NCI-H1048 (cell line): ENCODE data around the gene APCDD1L.
"Not testable (repeated sequence)": the region's sequence is repeated elsewhere in the genome, so short reads cannot be mapped to it uniquely, and the experiment has no call there.

Experiments
- DNase-seq: peaks from one replicate; lab custom pipeline; 2025; lab: John Stamatoyannopoulos, UW

Gene APCDD1L

DNA sequence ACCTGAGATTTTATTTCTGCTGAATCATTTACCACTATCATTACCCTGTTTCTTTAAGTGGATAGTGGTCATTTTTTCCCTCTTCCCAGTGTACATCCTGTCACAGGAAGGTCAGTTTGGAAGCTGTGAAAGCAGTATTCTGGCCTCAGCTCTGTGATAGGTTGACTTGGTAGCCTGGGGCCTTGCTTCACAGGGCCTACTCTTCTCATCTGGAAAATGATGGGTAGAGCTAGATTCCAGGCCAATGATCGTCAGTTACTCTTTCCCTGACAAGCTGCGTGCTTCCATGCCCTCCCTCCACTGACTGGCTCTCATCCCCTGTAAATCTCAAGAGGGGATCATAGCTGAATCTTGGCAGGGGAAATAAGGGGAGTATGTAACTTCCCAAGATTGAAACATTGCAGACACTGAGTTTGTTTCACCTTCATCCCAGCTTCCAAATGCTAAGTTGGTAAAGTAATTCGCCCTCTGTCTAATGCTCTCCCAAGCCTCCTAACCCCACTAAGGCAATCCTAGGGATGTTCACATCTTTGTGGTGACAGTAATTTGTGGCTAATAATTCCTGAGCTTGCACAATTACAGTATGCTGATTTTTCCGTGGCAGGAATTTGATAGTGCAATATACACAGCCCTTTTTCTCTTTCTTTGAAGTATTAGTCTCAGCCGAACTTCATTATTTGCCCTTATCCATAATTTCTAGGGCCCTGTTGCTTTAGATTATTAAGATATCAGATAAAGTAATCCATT, 75.0 kb downstream of the APCDD1L start:
- DNase-seq = no peak

DNA sequence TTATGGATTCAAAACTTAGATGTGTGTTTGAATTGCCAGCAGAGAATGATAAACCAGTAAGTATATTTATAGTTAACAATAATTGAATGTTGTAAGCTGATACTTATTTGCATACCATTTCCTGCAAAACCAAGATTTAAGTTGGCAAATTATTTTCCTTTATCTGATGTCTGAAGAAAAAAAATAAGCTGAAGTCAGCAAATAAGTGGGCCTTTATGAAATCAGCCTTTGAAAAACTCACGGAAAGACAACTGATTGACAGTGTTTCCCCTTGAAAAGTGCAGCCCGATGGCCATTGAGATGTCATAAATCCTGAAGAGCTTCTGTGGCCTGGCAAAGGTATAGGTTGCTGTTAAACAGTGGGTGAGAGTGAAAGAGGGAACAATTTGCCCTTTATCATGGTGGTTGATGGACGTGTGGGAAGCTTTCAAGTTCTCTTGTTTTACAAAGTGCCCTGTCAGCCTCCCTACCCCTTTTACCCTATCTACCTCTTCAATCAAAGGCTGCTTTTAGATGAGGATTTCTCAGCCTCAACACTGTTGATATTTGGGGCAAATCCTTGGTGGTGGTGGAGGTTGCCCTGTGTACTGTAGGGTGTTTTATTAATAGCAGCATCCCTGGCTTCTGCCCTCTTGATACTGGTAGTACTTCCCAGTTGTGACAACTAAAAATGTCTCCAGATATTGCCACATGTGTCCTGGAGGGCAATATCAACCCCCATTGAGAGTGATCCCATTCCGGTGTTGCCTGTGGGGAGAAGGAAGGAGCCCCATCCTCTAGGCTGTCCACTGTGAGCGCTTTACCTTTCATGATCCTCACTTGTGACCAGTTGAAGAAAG, 76.0 kb downstream of the APCDD1L start:
- no peak for DNase-seq

DNA sequence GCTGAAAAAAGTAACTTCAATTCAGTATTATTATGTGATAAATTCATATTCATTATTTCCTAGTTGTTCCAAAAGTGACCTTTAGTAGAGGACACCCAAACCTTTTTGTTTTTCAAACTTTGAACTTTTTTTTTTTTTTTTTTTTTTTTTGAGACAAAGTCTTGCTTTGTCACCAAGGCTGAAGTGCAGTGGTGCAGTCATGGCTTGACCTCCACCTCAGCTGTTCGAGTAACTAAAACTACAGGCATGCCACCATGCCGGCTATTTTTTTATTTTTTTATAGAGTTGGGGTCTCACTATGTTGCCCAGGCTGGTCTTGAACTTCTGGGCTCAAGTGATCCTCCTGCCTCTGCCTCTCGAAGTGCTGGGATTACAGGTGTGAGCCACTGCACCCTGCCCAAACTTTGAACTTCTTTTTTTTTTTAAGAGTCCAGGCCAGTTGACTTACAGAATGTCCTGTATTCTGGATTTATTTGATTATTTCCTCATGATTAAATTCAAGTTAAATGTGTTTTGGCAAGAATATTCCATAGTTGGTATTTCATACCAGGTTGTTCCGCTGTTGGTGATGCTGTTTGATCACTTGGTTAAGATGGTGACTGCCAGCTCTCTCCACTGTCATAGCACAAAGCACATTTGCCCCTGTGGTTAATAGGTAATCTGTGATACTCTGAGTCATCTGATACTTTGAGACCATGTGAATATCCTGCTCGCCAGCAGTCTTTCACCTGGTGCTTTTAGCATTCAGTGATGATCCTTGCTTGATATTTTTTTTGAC, 78.1 kb downstream of the APCDD1L start:
- no peak for DNase-seq

DNA sequence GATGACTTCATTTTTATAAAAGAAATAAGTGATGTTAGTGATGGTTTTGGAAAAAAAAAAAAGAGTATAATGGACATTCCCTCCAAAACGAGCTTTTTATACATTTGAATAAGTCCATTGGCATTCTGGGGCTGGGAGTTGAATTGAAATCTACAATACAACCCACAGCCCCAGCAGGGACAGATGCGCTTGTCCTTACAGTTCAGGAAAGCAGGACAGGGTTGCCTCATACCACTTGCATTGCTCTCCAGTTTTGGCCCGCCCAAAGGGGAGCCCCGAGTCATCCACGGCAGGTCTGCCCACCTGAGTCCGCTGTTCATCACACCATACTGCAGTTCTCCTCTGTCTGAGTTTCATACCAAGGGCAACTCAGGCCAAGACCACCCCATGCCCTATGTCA, 80.0 kb downstream of the APCDD1L start:
- no peak for DNase-seq

DNA sequence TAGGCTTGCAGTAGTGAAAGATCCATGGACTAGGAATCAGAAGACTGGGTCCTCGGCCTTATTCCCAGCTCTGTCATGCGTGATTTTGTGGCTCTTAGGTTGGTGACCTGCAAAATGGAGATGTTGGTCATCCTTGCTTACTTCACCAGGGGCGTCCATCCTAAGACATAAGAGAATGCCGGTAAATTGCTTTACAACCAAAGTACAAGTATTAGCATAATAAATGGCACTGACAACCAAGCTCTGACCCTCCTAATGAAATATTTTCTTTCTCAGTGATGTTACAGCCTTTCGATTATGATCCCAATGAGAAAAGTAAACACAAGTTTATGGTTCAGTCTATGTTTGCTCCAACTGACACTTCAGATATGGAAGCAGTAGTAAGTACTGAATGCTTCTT, 80.9 kb downstream of the APCDD1L start:
- no peak for DNase-seq

DNA sequence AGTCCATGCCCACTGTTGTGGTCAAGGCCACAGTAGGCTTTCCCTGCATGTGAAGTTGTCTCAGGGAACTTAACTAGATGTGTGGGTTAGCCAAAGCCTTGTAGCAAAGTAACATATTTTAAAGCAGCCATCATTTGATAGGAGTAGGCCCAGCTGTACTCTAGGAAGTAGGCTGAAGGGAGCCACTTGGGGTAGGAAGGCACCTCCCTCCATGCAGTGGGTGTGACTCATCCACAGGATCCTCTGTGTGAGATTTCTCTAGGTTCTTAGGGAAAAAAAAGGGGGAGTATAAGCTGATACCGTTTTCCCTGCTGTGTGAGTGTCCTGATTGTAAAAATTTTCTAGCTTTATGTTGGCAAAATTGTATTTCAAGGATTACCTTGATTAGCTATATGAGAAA, 81.4 kb downstream of the APCDD1L start:
- no peak for DNase-seq

DNA sequence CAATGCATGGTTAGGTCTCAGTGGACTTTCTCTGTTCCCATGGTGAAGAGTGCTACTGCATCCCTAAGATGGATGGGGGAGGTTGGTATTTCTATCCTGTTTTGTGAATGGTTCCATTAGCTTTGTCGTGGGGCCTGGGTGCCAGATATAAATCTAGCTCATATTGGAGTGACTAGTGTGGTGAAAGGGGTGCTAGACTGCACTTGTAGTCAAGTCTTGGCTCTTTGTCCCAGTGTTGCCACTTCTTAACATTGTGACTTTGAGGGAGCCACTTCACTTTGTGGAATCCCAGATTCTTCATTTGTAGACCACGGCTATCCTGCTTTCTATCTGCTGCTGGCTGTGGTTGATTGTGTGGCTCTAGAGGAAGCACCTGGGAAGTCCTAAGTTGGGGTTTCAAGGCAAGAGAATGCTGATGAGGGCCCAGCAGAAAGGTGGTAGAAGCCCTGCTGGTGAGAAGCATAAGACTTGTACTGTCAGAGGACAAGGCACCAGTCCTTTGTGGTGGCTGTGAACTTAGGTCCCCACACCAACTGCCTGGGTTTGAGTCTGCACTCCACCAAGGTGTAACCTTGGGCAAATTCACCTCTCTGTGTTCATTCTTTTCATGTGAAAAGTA, 82.1 kb downstream of the APCDD1L start:
- DNase-seq = no peak

DNA sequence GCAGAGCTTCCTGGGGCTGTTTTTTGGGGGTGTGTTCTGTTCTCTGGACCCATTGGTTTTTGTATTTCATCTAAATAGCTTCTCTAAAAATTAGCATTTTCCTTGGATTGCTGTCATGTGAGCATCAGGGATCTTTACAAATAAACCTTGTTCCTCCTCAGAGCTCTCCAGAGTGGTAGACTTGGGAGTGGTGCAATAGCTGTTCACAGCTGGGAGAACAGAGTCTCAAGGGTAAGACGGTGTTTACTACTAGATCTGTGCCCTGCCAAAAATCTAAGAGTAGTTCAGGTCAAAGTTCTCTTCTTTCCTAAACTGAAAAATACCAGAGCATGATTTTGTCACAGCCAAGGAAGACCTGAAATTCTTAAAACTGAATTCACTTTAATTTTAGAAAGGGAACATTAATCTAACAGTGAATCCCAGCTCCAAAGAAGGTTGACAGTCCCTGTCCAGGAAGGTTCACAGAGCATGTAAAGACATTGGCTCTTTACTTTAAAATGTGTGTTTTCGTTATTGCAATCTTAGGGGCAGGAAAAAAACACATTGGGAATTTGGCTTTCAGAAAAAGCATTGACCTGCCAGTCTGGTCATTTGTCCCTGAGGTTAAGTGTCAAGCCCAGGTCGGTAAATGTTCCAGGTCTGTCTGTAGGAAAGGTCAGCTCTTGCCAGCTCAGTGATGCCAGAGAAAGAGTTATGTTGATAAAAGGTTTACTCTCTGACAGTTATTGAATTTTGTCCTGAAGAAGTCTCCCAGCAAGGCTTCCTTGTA, 82.8 kb downstream of the APCDD1L start:
- DNase-seq = no peak

DNA sequence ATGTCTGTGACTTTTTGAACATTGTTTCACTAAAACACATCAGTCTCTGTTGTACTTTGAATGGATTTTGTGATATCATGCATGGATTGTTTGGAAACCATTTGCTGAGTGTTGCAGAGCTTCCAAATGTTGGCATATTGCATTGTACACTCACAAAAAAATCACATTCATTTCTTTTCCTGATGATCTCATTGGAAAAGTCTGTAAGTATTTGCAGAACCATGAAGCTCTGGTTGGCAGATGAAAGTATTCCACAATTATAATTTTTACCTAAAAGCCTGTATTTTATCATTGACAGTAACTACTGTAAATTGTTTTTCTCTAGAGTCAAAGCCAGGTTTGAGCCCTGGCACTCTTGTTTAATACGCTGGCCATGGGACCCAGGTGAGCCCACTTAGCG, 84.1 kb downstream of the APCDD1L start:
- DNase-seq = no peak

DNA sequence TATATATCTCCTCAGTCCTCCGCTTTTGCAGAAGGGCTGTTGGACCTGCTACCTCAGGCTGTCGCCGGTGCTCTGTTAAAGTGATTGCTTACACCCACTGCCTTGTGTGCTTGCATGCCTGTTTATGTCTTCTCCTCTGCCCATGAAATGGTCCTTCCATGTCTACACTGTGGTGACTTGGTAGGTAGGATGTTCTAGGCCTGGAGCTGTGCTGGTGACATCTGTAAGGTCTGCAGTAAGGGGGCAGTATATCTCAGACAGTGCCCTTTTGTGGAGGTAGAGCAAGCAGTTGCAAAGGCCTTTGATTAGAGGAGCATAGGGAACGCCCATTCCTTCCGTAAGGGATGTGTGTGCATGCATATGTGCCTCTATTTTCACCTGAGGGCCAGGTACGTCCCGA, 85.9 kb downstream of the APCDD1L start:
- no peak for DNase-seq

DNA sequence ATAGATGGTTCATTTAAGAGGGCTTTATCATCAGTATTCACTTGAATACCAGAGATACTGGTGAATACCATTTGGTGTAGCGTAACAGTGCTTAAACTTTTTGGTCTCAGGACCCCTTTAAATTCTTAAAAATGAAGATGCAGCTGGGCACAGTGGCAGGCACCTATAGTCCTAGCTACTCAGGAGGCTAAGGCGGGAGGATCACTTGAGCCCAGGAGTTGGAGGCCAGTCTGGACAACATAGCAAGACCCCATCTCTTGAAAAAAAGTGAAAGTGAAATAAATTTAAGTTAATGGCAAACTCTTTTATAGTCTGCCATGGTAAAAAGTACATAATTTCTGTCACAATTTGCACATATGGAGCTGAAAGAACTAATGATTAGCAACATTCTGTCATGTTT, 86.8 kb downstream of the APCDD1L start:
- no peak for DNase-seq

DNA sequence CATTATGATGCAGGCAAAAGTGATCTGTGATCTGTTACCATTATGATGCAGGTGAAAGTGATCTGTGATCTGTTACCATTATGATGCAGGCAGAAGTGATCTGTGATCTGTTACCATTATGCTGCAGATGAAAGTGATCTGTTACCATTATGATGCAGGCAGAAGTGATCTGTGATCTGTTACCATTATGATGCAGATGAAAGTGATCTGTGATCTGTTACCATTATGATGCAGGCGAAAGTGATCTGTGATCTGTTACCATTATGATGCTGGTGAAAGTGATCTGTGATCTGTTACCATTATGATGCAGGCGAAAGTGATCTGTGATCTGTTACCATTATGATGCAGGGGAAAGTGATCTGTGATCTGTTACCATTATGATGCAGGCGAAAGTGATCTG, 87.6 kb downstream of the APCDD1L start:
- not testable (repeated sequence) for DNase-seq

DNA sequence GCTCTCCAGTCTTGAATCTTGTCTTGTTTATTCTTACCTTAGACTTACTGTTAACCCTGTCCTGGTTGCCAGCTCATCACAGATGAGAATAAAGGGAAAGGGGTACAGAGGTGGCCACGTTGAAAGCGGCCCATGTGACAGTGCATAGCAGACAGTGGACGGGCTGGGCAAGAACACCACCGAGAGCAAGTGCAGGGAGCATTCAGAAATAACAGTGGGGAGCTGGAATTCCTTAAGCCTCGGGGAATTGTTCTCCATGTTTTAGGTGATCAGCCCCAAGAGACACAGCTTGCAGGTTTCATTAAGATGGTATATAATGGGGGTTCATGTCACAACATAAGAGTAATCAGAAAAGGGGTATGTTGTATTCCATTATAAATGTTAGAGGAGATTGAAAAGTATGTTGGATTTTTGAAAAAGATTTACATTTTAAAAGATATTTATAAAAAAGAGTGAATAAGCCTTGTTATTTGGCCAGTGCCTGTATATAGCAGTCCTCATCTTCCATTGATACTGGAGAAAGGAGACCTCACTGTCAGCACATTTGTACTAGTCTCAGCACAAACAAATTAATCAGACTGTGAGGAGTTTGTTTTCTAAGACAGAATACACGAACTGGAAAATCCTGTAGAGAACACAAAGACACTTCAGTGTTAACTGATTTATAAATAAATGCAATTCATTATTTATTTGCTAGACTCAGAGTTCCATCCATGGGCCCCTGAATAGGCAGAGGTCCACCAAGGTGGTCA, 90.8 kb downstream of the APCDD1L start:
- DNase-seq = no peak

DNA sequence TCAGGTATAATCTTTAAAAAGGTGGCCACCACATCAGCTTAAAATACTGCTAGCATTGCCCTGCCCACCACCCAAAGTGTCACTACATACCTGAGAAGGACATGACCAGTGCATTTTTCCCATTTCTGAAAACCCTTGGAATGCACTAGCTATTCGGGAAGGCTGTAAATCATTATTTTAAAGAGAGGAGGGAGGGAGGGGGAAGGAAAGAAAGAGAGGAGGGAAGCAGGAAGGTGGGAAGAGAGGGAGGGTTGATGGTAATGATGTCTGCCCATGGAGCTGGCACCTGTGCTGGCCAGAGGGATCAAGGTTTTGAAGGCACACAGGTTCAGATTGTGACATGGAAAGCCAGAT, 93.7 kb downstream of the APCDD1L start:
- no peak for DNase-seq

DNA sequence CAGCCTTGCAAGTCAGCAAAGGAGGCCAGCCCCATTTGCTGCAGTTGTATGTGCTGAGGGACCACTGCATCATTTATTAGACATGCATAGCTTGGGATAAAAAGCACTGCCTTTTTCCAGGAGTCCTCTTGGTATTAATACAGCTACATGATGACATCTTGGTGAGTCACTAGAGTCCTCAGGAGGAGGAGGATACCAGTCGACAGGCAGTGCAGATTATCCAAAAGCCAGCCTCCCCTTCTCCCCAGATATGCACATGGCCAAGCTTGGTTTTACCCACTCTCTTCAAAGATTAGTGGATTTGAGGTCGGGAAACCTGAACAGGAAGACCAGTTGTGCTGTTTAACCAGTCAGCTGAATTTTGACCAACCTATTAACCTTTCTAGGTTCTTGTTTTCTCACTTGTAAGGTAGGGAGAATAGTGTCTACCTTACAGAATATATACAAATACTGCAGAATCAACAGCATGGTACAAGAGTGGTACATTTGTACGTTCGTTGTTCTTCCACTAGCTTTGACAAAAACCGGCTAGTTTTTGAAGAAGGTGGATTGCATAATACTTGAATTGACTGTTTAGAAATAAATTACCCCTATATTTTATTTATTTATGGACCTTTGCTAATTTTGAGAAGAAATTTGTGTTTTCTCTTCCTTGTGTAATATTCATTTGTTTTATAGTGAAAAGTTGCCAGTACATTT, 94.3 kb downstream of the APCDD1L start:
- DNase-seq = no peak

DNA sequence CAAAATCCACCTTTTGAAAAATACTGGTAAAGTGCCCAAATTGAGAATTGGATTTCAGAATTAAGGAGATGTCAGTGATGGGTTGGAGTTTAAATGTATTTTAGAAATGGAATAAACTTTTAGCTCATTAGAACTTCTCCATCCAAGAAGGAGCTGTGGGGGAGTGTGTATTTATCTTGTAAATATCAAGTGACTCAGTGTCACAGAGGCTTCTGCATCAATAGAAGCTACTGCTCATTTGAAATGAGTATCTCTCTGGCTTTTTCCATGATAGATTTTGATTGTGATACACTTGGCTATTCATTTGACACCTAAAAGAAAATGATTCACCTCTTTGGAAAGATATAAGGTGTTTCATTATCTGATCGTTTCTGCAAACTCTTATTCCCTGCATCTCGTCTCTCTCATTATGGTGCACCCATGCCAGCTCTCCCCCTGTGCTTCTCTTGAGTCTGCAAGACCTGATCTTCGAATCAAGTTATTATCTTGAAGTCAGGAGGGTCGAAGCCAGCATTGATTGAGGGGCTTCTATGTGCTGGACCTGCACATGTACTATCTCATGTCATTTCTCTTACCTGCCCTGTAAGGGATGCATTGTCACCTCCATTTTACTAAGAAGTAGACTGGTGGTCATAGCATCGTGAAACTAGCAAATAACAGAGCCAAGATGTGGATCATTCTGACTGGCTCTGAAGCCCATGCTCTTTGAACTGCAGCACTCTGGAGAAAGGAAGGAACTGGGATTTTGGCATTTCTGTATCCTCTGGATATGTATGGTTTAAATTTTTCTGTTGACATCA, 96.0 kb downstream of the APCDD1L start:
- no peak for DNase-seq

DNA sequence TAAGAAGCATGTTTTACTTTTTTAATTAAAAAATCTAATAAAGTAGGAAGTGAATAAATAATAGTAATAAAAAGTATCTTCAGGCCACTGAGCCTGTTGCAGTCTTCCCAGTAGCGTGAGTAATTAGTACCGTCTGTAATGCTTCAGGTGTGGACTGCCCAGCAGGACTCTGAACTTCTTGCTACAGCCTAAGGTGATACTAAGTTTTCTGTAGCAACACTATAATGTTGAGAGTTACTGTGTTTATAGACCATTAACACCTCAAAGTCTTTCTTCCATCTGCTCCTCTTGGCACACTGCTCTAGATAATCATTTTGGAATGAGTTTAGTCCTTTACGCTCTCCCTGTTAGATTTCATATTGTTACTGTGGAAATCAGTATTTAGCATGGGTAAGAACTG, 97.8 kb downstream of the APCDD1L start:
- DNase-seq = no peak

DNA sequence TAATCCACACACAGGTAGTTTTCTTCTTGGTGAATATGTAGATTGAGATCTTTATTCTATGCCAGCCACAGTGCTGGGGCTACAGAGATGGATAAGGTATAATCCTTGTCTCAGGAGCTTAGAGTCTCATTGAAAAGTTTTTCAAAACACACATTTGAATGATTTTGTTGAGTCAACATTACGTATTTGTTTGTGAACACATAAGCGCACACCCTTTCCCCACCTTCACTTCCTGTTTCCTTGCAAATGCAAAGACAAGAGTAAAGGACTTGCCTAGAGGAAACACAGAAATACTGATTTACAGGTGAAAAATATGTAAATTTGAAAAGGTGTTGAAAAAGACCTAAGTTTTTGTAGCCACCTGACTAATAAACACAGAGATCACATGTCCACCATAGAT, 98.4 kb downstream of the APCDD1L start:
- DNase-seq = no peak

DNA sequence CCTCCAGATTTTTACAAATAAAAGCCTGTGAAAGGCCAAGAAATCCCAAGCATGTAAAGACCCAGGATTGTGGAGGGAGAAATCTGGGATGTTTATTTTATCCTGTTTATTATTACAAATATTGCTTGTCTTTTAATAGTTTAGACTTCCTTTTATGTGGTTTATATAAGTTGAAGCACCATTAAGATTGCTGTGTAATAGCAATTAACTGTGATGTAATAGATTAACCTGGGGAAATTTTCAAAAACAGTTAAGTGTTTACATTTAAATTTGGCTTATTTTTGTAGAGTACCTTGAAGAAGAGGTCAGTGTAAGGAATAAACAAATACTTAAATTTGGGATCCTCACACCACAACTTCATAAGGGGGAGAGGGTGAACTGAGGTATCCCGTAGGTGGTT, 99.1 kb downstream of the APCDD1L start:
- DNase-seq = no peak
